GM19395 (cell line): ENCODE results near the gene SPECC1.

ENCODE experiments used
- ATAC-seq: cut with Tn5 transposase; IDR thresholded peaks from one replicate; pipeline ENCODE4 v1.9.1; 2021; ENCODE audit warnings: mild to moderate bottlenecking, moderate library complexity; ENCODE audit not compliant: unreplicated experiment

SPECC1 gene

DNA sequence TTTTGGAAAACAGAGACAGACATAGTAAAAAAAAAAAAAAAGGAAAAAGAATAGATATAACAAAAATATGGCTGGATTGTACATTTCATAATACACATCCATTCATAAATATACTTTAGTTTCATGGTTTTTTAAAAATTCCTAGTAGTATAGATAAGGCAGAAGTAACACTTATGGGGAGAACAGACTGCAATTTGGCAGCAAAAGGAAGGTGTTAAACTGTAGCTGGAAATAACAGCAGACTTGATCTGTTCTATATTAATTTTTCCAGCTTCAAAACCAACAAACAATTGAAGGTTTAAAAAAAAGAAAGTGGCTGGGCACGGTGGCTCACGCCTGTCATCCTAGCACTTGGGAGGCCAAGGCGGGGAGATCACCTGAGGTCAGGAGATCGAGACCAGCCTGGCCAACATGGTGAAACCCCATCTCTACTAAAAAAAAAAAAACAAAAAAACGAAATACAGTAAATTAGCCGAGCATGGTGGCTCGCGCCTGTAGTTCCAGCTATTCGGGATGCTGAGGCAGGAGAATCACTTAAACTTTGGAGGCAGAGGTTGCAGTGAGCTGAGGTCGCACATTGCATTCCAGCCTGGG lies 191.8 kb downstream of the SPECC1 start:
- ATAC-seq = no peak

DNA sequence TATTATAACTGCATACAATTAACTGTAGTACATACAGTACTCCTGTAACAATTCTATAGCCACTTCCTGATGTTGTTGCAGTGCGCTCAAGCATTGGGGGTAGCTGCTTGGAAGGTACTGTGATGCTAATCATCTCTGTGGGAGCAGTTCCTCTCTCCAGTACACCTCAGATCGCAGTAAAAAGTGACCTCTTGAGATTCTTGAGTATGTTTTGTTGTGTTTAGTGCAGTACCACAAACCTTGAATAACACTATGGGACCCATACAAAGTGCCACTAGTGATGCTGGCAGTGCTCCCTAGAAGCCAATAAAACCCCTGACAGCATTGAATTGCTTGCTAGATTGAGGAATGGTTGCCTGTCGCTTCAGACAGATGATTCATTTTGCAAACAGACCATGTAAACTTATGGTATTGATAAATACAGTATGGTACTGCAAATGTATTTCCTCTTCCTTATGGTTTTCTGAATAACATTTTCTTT lies 193.0 kb downstream of the SPECC1 start:
- no peak for ATAC-seq

DNA sequence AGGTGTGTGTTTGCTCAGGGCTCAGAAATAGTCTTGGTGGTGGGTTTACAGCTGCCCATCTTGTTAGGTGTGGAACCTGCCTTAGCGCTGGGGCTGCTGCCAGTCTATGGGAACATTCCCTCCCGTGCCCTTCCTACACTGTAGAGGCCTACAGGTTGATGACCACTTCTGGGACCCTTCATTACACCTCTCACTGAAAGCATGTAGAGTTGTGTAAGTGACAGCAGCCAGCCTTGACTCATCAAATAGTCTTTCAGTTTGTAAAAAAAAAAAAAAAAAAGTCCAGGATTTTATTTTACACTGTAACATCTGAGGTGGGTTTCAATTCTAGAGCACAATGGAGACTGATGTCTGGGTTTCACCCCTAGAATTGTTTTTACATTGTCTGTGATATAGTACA lies 193.9 kb downstream of the SPECC1 start:
- ATAC-seq = no peak

DNA sequence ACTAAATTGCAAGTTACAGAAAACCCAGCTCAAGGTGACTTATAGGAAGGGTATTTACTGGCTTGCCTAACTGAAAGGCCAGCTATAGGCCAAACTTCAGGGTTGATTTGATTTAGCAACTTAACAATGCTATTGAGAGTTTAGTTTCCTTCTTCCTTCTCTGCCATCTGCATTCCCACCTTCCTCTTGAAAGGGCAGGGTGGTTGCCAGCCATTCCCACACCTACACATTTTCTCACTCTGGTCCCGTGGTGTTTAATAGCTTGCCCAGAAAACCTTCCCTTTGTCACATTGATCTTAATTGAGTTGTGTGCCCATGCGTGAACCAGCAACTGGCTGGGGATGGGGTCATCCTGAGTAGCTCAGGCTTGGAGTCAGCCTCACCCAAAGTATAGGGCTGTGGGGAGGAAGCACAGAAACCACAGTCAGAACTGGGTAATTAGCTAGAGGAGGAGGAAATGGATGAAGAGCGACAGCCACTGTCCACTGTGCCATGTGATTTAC lies 194.7 kb downstream of the SPECC1 start:
- ATAC-seq = no peak

DNA sequence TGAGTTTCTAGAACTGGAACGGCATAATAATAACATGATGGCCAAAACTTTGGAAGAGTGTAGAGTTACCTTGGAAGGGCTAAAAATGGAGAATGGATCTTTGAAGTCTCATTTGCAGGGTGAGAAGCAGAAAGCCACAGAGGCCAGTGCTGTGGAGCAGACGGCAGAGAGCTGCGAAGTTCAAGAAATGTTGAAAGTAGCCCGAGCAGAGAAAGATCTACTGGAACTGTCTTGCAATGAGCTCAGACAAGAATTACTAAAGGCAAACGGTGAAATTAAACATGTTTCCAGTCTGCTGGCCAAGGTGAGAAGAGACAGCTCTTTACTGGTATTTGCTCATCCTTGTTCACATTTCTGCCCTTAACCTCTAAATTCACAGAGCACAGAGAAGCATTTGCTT lies 196.4 kb downstream of the SPECC1 start:
- ATAC-seq = no peak

DNA sequence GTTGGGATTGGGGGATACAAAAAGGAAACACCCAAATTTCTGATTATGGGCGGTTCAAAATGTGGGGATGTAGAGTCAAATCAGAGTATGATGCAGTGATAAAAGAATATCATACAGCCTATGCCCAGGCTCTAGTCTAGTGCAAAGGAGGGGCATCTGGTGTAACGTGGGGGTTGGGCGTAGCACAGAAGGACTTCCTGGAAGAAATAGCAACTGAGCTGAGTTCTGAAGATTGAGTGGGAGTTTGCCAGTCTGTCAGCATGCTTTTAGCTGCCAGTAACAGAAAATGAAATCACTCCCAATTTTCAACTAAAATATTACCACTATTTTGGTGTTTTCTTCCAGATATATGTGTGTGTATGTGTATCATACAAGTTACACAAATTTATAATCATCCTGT lies 196.9 kb downstream of the SPECC1 start:
- ATAC-seq = no peak

DNA sequence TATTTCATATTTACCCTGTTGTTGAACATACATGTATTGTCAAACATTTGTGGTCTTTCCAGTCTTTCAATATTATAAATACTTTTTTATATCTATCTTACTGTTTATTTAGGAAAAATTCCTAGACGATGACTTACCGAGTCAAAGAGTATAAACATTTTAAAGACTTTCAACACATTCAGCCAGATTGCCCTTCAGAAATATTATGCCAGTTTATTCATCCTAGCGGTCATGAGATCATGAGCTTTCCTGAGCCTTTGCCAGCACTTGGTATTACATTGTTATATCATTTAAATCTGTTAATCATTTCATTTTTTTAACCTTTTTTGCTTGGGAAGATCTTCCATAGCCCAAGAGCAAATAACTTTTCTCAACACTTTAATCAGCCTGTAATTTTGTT lies 197.4 kb downstream of the SPECC1 start:
- no peak for ATAC-seq

DNA sequence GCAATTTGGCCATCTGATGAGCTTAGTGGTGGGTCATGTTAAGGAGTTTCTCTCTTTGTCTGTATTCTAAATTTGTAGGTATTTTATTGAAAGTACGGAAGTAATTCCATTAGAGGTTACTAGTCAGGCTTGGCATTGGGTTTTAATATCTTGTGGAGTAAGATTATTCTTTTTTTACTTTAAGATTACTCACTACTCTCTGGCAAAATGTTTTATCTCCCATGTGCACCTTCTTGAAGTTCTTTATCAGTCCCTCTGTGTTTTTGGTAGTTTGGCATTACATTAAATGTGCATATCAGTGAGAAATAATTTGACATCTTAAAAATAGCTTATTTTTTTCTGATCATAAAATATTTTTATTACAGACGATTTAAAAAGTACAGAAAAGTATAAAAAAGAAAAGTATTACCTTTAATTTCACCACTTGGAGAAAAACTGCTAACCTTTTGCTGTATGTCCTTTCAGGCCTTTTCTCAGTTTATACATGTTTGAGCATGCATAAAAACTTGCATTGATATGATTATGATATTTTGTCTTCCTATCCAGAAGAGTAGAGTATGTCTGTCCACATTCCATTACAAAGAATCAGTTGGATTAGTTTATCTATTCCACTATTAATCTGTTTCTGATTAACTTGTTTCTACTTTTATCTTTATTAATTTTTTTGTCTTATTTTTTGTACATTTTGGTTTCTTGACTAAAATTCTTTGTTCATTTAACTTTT lies 198.3 kb downstream of the SPECC1 start:
- ATAC-seq = no peak

DNA sequence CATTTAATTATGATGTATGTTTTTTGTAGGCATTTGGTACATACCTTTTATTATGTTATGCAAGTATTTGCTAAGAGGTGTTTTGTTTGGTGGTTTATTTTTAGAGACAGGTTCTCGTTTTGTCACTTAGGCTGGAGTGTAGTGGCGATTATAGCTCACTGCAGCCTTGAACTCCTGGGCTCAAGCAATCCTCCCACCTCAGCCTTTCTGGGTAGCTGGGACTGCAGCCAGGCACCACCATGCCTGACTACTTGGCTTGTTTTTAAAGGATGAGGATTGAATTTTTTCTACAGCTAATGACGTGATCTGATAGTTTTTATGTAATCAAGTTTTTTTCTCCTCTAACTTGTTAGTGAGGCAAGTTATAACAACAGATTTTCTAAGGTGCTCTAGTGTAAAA lies 199.6 kb downstream of the SPECC1 start:
- ATAC-seq = no peak

DNA sequence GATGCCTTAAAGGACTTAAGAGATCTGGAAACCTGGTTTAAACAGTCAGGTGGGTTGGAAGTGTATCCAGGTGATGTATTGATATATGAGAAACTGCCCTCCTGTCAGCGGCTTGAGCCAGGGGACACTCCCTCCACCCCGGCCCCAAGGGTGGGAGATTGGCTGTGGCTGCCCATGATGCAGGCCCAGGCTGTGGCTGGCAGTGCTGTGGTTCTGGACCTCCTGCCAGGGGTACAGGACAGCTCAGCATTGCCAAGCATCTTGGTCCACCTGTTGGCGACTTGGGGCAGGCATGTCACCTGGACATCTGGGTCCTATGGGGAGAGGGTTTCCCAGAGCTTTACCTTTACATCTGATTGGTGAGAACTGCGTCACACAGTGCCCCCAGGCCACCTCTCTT lies 201.0 kb downstream of the SPECC1 start:
- no peak for ATAC-seq

DNA sequence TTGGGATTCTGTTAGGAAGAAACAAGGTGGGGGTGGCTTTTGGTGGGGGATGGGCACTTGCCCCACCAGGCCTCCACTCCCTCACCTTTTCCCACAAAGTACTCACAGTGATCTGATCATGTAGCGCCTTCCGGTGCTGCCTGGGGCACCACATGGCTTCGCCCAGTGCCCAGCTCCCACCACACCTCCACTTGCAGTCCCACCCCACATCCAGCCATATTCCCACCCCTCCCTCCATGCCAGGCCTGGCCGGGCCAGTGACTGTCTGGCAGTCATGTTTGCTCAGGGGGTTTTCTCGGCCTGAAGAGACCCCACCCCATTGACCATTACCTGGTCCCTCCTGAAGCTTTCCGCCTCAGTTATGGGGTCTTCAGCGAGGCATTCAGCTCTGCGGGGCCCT lies 201.5 kb downstream of the SPECC1 start:
- ATAC-seq = no peak

DNA sequence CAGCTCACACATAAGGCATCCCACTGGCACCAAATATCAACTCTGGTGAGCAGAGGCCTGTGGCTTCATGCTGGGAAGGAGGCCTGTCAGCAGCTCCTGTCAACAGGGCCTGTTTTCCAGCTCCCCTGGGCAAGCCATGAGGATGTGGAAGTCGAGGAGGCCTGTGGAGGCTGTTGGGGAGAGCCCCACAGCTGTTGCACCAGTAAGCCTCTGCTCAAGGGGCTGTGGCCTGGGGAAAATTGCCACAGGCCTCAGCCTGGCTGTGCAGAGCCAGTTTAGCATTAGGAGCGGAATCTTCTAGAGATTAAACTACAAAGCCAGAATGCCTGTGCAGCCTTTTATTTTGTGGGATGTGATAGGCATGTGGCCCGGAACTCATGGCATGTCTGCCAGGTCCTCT lies 202.1 kb downstream of the SPECC1 start:
- no peak for ATAC-seq

DNA sequence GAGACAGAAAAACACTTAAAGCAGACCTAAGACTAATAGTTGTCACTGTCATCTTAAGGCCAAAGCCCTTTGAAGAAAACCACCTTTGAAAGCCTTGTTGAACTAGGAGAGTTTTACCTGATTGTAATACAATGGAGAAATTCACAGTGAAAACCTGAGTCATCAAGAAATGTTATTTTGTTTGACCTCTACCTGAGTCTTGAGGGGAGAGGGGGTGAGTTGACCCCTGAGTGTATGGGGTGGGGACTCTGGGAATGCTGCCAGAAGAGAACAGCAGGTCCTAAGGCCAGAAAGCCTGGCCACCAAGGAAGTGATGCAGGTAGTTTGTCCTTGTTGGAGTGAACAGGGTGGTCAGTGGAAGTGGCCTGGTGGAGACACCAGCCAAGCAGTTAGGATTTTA lies 204.3 kb downstream of the SPECC1 start:
- no peak for ATAC-seq

DNA sequence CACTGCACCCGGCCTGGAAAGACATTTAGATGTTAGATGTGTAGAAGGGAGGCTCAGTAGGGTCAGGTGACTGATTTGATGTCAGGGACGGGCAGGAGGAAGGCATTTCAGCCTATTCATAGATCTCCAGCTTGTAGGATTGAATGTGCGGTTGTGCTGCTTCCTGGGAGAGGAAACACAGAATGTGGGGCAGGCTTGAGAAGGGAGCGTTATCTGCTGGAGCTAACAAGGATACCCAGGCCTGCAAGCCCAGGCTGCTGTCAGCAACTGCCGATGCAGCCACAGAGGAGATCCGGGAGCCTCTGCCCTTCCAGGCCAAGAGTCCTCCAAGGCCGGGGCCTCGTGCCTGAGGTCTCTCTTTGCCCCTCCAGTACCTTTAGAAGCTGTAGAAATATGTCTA lies 205.6 kb downstream of the SPECC1 start:
- no peak for ATAC-seq

DNA sequence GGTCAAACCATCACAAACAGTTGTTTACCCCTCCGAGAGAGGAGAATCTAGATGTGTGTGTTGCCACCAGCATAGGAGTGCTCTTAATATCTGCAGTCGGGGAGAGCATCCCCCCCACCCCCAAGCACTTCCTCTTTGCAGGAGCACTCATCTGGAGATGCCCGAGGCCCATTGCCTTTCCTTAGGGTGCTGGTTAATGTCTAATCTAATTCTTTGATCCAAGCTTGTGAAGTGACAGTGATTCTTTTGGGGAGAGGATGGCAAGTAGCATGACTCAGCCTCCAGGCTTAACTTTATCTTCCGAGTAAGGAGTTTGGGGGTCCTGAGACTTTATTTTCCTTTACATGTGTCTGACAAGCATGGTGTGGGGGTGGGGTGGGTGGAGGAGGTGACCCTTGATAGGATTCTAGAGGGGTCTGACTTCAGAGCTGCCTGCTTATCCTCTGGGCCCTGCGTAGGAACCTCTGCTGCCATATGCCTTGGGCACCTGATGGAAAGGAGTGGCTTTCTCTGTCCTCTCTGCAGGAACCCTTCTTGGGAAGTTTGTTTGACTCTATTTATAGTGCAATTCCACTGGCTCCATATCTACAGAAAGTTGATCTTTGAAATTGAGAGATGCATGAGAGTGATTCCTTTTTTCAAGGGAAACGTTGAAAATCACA lies 207.1 kb downstream of the SPECC1 start:
- no peak for ATAC-seq

DNA sequence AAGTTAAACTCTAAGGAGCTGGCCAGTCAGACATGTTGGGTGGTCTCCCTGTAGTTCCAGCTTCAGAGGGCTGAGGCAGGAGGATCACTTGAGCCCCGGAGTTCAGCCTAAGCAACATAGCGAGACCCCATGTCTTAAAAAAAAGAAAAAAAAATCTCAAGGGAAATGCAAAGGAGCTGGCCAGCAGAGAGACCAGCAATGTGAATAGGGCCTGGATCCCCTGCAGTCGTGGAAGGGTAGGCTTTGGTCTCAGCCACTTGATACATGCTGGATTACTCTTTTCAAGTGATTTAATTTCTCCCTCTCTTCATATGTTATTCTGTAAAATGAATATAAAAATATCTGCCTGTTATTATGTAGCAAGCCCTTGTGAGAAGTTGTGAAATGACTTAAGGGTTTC lies 207.7 kb downstream of the SPECC1 start:
- ATAC-seq = no peak

DNA sequence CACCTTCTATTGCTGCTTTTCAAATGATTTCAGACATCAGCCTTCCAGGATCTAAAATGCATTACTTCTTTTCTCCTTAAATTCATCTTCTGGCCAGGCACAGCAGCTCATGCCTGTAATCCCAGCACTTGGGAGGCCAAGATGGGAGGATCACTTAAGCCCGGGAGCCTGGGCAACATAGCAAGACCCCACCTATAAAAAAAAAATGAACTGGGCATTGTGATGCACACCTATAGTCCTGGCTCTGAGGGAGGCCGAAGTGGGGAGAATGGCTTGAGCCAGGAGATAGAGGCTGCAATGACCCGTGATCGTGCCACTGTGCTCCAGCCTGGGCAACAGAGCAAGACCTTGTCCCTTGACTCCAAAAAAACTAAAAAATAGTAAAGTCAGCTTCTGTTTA lies 208.5 kb downstream of the SPECC1 start:
- ATAC-seq = no peak

DNA sequence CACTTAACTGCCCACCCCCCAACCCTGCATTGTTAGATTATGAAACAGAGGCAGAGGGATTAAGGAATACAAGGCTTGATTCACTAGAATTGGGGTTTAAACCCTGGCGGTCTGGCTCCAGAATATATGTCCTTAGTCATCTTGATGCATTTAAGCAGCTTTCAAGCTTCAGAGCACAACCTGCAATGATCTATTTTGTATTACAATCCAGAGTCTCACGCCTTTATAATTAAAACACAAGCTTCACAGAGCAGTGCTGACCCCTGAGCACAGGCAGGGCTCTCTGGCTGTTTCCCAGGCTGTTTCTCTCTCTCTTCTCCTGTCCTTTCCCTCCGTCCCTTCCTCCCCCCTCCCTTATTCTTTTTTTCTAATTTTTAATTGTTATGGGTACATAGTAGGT lies 209.1 kb downstream of the SPECC1 start:
- no peak for ATAC-seq

DNA sequence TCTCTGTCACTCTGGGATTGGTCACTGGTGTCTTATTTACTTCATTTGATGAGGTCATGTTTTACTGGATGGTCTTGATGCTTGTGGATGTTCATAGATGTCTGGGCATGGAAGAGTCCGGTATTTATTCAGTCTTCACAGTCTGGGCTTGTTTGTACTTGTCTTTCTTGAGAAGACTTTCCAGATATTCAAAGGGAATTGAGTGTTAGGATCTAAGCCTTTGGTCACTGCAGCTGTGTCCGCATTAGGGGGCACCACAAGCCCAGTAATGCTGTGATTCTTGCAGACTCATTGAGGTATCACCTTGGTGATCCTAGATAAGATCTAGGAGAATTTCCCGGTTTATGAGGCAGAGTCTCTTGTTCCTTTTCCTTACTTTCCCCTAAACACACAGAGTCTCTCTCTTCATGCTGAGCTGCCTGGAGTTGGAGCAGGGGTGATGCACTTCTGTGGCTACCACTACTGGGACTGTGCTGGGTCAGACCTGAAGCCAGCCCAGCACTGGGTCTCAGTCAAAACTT lies 214.7 kb downstream of the SPECC1 start:
- no peak for ATAC-seq

DNA sequence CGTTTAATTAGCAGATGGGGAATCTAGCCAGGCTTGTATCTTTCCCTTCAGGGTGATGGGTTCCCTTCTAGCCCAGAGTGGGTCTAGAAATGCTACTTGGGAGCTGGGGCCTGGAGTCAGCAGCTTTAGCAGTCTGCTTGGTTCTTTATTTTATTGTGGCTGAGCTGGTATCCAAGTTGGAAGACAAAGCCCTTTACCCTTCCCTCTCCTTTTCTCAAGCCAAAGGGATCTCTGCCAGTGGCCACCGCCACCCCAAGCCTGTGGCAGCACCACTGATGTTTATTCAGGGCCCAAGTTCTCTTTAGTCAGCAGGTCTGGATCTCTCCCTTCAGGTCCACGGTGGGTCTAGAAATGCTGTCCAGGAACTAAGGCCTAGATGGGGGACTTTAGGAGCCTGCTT lies 215.2 kb downstream of the SPECC1 start:
- no peak for ATAC-seq

DNA sequence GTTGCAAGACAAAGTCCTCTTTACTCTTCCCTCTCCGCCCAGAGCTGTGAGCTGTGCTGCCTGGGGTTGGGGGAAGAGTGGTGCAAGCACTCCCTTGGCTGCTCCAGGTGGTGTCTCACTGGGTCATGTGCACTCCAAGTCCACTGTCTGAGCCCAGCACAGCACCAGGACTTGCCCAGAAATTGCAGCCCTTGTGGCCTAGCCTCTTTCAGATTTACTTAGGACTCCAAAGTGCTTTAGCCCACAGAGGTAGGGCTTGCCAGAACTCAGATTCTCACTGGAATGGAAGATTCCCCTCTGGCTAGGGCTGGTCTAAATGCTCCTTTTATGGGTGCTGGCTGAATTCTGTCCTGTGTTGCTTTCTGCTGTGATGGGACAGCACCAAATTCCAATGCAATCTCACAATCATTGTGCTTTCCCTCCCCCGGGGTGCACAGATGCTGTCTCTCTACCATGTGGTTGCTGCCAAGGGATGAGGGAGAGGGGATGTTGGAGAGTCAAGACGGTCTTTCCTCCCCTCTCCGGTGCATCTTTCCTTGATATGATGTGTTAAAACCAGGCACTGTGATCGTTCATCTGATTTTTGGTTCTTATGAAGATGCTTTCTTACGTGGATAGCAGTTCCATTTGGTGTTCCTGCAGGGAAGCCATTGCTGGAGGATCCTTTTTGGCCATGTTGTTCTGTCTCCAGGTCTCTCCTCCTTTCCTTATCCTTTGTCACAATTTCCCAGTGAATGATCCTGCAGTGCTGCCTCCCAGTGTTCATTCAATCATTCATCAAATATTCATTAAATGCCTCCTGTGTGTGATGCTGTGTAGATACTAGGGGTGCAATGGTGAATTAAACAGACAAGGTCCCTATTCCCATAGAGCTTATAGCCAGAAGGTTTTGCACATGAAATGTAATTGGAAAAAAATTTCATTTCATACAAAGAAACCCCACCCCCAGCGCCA lies 216.3 kb downstream of the SPECC1 start:
- no peak for ATAC-seq
